Neural cell (in vitro differentiated cells): ENCODE data around the gene PLVAP. TPM values are rescaled to one million over a fixed set of nuclear protein-coding genes. Genes with fewer than 3 reads are reported as not detected.

ENCODE experiments used
- H2AFZ ChIP-seq: fragments of 200-600, 300-800 bp; sonication (generic), shearing (Covaris generic); 2 replicates; pipeline ENCODE4 v1.6.0; 2014; ENCODE audit warnings: low read depth, mild to moderate bottlenecking, antibody characterized with exemption, low read length, moderate library complexity
- H3F3A ChIP-seq: fragments of 200-600 bp; shearing (Covaris generic); 2 replicates; pipeline ENCODE4 v1.6.1; 2016; ENCODE audit warnings: mild to moderate bottlenecking, moderate library complexity, mixed read lengths, antibody characterized with exemption, low read length; ENCODE audit not compliant: insufficient read depth, poor library complexity, severe bottlenecking
- H3K27ac ChIP-seq: fragments of 200-600, 300-800 bp; sonication (generic), shearing (Covaris generic); 2 replicates; pipeline ENCODE4 v1.5.1; 2014; ENCODE audit warnings: mild to moderate bottlenecking, low read length, moderate library complexity
- H3K27me3 ChIP-seq: fragments of 300-800, 200-600 bp; sonication (generic), shearing (Covaris generic); 2 replicates; pipeline ENCODE4 v1.6.0; 2014; ENCODE audit warnings: mild to moderate bottlenecking, low read depth, low read length, moderate library complexity; ENCODE audit not compliant: insufficient read depth
- H3K36me3 ChIP-seq: fragments of 300-800, 200-600 bp; sonication (generic), shearing (Covaris generic); 2 replicates; pipeline ENCODE4 v1.5.1; 2014; ENCODE audit warnings: mild to moderate bottlenecking, antibody characterized with exemption, low read length, moderate library complexity; ENCODE audit not compliant: insufficient read depth
- H3K4me2 ChIP-seq: fragments of 300-800, 200-600 bp; sonication (generic), shearing (Covaris generic); 2 replicates; pipeline ENCODE4 v1.6.0; 2014; ENCODE audit warnings: mild to moderate bottlenecking, low read length
- H3K4me3 ChIP-seq: fragments of 300-800, 200-600 bp; sonication (generic), shearing (Covaris generic); 2 replicates; pipeline ENCODE4 v1.5.1; 2014; ENCODE audit warnings: mild to moderate bottlenecking, low read length, moderate library complexity
- H3K79me2 ChIP-seq: fragments of 200-600 bp; shearing (Covaris generic); replicated peaks from 2 replicates; pipeline ENCODE4 v1.6.0; 2014; ENCODE audit warnings: mild to moderate bottlenecking, low read length, moderate library complexity; ENCODE audit not compliant: insufficient read depth
- H3K9ac ChIP-seq: fragments of 300-800, 200-600 bp; sonication (generic), shearing (Covaris generic); 2 replicates; pipeline ENCODE4 v1.6.1; 2016; ENCODE audit warnings: mild to moderate bottlenecking, low read length, mixed read lengths
- H3K9me2 ChIP-seq: fragments of 200-600 bp; shearing (Covaris generic); 2 replicates; pipeline ENCODE4 v1.6.1; 2016; ENCODE audit warnings: mild to moderate bottlenecking, low read length, mixed read lengths; ENCODE audit not compliant: insufficient read depth
- H3K9me3 ChIP-seq: fragments of 200-600, 300-800 bp; sonication (generic), shearing (Covaris generic); 2 replicates; pipeline ENCODE4 v1.6.1; 2016; ENCODE audit warnings: mild to moderate bottlenecking, mixed run types, low read length, moderate library complexity, mixed read lengths
- H4K20me1 ChIP-seq: fragments of 200-600 bp; shearing (Covaris generic); 2 replicates; pipeline ENCODE4 v1.6.1; 2016; ENCODE audit warnings: mild to moderate bottlenecking, mixed run types; ENCODE audit not compliant: insufficient read depth
- CTCF ChIP-seq: fragments of 450-650 bp; IDR thresholded peaks from 2 replicates; pipeline ENCODE4 v1.5.1; 2014; ENCODE audit warnings: antibody characterized with exemption, mild to moderate bottlenecking, moderate library complexity; ENCODE audit not compliant: poor library complexity, severe bottlenecking
- EP300 ChIP-seq: fragments of 450-650 bp; conservative IDR thresholded peaks from 2 replicates; pipeline ENCODE4 v1.6.1; 2014; ENCODE audit warnings: antibody characterized with exemption, mild to moderate bottlenecking, moderate library complexity; ENCODE audit not compliant: poor library complexity, severe bottlenecking
- EZH2 ChIP-seq: fragments of 200-600, 300-800 bp; shearing (Covaris generic), sonication (generic); IDR thresholded peaks from 2 replicates; pipeline ENCODE4 v1.6.1; 2014; ENCODE audit warnings: antibody characterized with exemption, low read length, borderline replicate concordance, mild to moderate bottlenecking; ENCODE audit not compliant: insufficient read depth, poor library complexity, severe bottlenecking
- MXI1 ChIP-seq: fragments of 450-650 bp; conservative IDR thresholded peaks from 2 replicates; pipeline ENCODE4 v1.6.1; 2014; ENCODE audit warnings: antibody characterized with exemption, mild to moderate bottlenecking; ENCODE audit not compliant: poor library complexity, severe bottlenecking
- POLR2AphosphoS5 ChIP-seq: IDR thresholded peaks from 2 replicates; pipeline ENCODE4 v1.6.1; 2012
- RAD21 ChIP-seq: fragments of 450-650 bp; conservative IDR thresholded peaks from 2 replicates; pipeline ENCODE4 v1.6.1; 2014; ENCODE audit warnings: antibody characterized with exemption, mild to moderate bottlenecking, moderate library complexity
- REST ChIP-seq: IDR thresholded peaks from 2 replicates; pipeline ENCODE4 v1.6.1; 2012; ENCODE audit warnings: borderline replicate concordance
- SMC3 ChIP-seq: fragments of 450-650 bp; conservative IDR thresholded peaks from 2 replicates; pipeline ENCODE4 v1.6.1; 2014; ENCODE audit warnings: antibody characterized with exemption, mild to moderate bottlenecking, moderate library complexity; ENCODE audit not compliant: poor library complexity
- TAF1 ChIP-seq: IDR thresholded peaks from 2 replicates; pipeline ENCODE4 v1.6.1; 2012; ENCODE audit warnings: low read depth
- polyA plus RNA-seq: library from polyadenylated mRNA; depleted of rRNA; stranded (reverse); fragments of >200 nt; gene quantifications from 2 replicates; pipeline ENCODE4 v1.2.3, GENCODE V29; 2014

Gene PLVAP
- polyA plus RNA-seq, 1 donor from 2014 or later, result not detected

- peaks cover 18% of the 10 kb centered on the region for H3K79me2 ChIP-seq
- no peaks in the 10 kb centered on the region for H4K20me1 ChIP-seq
- no peak overlapping the region for H2AFZ ChIP-seq
- no peaks in the 10 kb centered on the region for H3F3A ChIP-seq
- H3K36me3 ChIP-seq, result no peaks in the 10 kb centered on the region
- no peaks in the 10 kb centered on the region for H3K9me3 ChIP-seq
- no peak overlapping the region for H3K4me2 ChIP-seq
- H3K9ac ChIP-seq, result no peak overlapping the region
- no peaks in the 10 kb centered on the region for H3K27me3 ChIP-seq
- H3K9me2 ChIP-seq, result no peaks in the 10 kb centered on the region
- TF ChIP-seq CTCF (no peak), POLR2AphosphoS5 (no peak), EZH2 (no peak), MXI1 (no peak), EP300 (no peak), REST (no peak), SMC3 (no peak), TAF1 (no peak), RAD21 (no peak)
- no peak overlapping the region for H3K27ac ChIP-seq
- H3K4me3 ChIP-seq, result no peak overlapping the region
These were observed 63.0 kb downstream of the PLVAP start for GRCh38 chr19:17314007-17314593.

GRCh38 chr19:17312189-17313113 is 64.7 kb downstream of the PLVAP start:
- no peak overlapping the region for H3K4me2 ChIP-seq
- peaks cover 18% of the 10 kb centered on the region for H3K79me2 ChIP-seq
- no peaks in the 10 kb centered on the region for H4K20me1 ChIP-seq
- no peaks in the 10 kb centered on the region for H3K9me2 ChIP-seq
- H3K9ac ChIP-seq, result no peak overlapping the region
- H3K27ac ChIP-seq, result no peak overlapping the region
- no peaks in the 10 kb centered on the region for H3K36me3 ChIP-seq
- no peaks in the 10 kb centered on the region for H3F3A ChIP-seq
- TF ChIP-seq RAD21 (no peak), POLR2AphosphoS5 (no peak), MXI1 (no peak), EZH2 (no peak), TAF1 (no peak), CTCF (no peak), SMC3 (no peak), EP300 (no peak), REST (no peak)
- H3K4me3 ChIP-seq, result no peak overlapping the region
- H3K9me3 ChIP-seq, result no peaks in the 10 kb centered on the region
- H2AFZ ChIP-seq, result no peak overlapping the region
- no peaks in the 10 kb centered on the region for H3K27me3 ChIP-seq
